RWPE2 (cell line): ENCODE measurements around the gene CTXND2.
A peak's percentile ranks its signal among the peaks of the same experiment; 100 is the strongest.
"Not testable (repeated sequence)": the region's sequence is repeated elsewhere in the genome, so short reads cannot be mapped to it uniquely, and the experiment has no call there.

Source experiments
- ATAC-seq: fragments of 200-7000 bp; cut with Tn5 transposase; 3 replicates; pipeline ENCODE4 v1.9.1; 2021; ENCODE audit warnings: low read depth
- DNase-seq: peaks from one replicate; pipeline ENCODE4 v3.0.0-alpha.2; 2020; ENCODE audit warnings: low spot score
- H3K27ac ChIP-seq: fragments of 450-650 bp; 2 replicates; pipeline ENCODE4 v1.5.1; 2017; ENCODE audit warnings: mild to moderate bottlenecking; ENCODE audit not compliant: poor library complexity, severe bottlenecking
- H3K27me3 ChIP-seq: fragments of 250-450 bp; sonication (Bioruptor Pico); 2 replicates; pipeline ENCODE4 v1.5.1; 2021; ENCODE audit warnings: mild to moderate bottlenecking, moderate library complexity; ENCODE audit not compliant: insufficient read depth, poor library complexity, severe bottlenecking
- H3K36me3 ChIP-seq: fragments of 250-450 bp; sonication (Bioruptor Pico); 2 replicates; pipeline ENCODE4 v1.5.1; 2020; ENCODE audit warnings: low read depth, mild to moderate bottlenecking, moderate library complexity
- H3K4me1 ChIP-seq: fragments of 250-450 bp; sonication (Bioruptor Pico); 2 replicates; pipeline ENCODE4 v1.5.1; 2021; ENCODE audit warnings: mild to moderate bottlenecking, moderate library complexity; ENCODE audit not compliant: insufficient read depth, poor library complexity, severe bottlenecking
- H3K4me3 ChIP-seq: fragments of 250-450 bp; sonication (Bioruptor Pico); 2 replicates; pipeline ENCODE4 v1.5.1; 2021; ENCODE audit warnings: mild to moderate bottlenecking, moderate library complexity; ENCODE audit not compliant: severe bottlenecking
- H3K9me3 ChIP-seq: fragments of 250-450 bp; sonication (Bioruptor Pico); 2 replicates; pipeline ENCODE4 v1.5.1; 2021; ENCODE audit warnings: mild to moderate bottlenecking, moderate library complexity; ENCODE audit not compliant: severe bottlenecking
- TF ChIP-seq, protein P1 (sequence below): fragments of 450-650 bp; IDR thresholded peaks from one replicate; pipeline ENCODE4 v1.5.1; 2017; ENCODE audit warnings: mild to moderate bottlenecking, moderate library complexity; ENCODE audit not compliant: poor library complexity, severe bottlenecking

CTXND2 gene

DNA sequence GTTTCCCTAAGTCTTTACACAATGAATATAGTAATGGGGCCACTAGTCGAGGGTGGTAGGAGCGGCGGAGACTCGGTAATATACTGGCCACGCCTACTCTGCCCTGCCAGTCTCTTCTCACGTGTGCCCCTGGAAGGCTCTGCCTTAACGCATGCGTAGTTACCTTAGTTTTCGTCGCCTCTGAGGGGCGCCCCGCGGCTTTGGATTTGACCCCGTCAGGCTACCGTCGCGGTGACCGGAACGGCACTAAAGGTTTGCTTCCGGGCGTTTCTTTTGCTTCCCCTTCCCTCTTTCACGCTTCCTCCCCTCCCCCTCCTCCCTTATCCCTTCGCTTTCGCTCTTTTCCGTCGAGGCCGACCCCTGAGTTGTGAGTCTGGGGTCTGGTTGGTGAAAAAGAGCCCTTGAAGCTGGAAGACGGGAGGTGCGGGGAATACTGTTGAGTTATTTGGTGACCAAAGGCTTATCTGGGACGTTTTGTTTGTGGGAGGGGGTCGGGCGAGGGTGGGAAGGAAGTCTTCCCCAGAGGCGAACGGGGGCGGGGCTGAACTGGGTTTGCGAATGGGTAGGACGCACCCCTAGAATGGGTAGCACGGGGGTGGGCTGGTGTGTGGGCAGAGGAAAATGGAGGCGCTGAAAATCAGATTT, 39.3 kb downstream of the CTXND2 start, which contains the start of gene SETDB1:
Gene SETDB1, plus strand, starts transcription at position 267 of the 645 bp plus-strand sequence. CDS start 1,352 bp downstream, outside the sequence.
- peaks cover 41% of the 10 kb centered on the region for H3K36me3 ChIP-seq
- H3K4me1 ChIP-seq = peaks cover 4% of the 10 kb centered on the region
- H3K27me3 ChIP-seq = no peaks in the 10 kb centered on the region
- ATAC-seq = peak; percentile 89
- TF ChIP-seq, protein P1, sequence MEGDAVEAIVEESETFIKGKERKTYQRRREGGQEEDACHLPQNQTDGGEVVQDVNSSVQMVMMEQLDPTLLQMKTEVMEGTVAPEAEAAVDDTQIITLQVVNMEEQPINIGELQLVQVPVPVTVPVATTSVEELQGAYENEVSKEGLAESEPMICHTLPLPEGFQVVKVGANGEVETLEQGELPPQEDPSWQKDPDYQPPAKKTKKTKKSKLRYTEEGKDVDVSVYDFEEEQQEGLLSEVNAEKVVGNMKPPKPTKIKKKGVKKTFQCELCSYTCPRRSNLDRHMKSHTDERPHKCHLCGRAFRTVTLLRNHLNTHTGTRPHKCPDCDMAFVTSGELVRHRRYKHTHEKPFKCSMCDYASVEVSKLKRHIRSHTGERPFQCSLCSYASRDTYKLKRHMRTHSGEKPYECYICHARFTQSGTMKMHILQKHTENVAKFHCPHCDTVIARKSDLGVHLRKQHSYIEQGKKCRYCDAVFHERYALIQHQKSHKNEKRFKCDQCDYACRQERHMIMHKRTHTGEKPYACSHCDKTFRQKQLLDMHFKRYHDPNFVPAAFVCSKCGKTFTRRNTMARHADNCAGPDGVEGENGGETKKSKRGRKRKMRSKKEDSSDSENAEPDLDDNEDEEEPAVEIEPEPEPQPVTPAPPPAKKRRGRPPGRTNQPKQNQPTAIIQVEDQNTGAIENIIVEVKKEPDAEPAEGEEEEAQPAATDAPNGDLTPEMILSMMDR = peak; percentile 3
- DNase-seq = peak; percentile 94
- H3K4me3 ChIP-seq = peak within 1 kb of the TSS; percentile 64
- peak within 1 kb of the TSS; percentile 72 for H3K27ac ChIP-seq
- peaks cover 4% of the 10 kb centered on the region for H3K9me3 ChIP-seq

DNA sequence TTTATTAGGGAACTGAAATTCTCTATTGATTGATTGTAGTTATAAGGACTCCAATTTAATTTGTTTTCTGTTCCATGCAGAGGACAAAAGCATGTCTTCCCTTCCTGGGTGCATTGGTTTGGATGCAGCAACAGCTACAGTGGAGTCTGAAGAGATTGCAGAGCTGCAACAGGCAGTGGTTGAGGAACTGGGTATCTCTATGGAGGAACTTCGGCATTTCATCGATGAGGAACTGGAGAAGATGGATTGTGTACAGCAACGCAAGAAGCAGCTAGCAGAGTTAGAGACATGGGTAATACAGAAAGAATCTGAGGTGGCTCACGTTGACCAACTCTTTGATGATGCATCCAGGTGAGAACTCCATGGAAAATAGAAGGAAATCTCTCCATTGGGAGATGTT, 40.7 kb downstream of the CTXND2 start:
- Histone ChIP-seq H3K27ac (no peak overlapping the region), H3K27me3 (no peaks in the 10 kb centered on the region), H3K4me1 (peaks cover 4% of the 10 kb centered on the region), H3K4me3 (no peak overlapping the region), H3K9me3 (peaks cover 10% of the 10 kb centered on the region), H3K36me3 (peaks cover 55% of the 10 kb centered on the region)
- TF ChIP-seq, protein P1 = no peak
- DNase-seq (no peak), ATAC-seq (no peak)

DNA sequence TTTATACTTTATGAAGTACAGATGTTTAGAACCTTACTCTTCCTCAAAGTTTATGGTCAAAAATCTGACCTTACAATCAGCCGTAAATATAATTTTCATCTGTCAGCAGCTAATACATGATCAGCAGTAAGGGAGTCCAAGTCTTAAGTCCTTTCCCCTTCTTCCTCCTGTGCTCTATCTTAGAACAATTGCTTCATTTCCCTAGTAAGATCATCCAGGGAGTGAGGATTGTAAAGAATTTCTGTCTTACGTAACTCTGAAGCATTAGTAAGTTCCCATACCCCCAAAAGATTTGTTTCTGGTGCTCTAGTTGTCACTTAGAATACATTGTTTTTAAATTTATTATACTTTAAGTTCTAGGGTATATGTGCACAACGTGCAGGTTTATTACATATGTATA, 41.4 kb downstream of the CTXND2 start:
- Histone ChIP-seq H3K4me3 (no peak overlapping the region), H3K27ac (no peak overlapping the region), H3K9me3 (peaks cover 10% of the 10 kb centered on the region), H3K27me3 (no peaks in the 10 kb centered on the region), H3K36me3 (peaks cover 59% of the 10 kb centered on the region), H3K4me1 (no peaks in the 10 kb centered on the region)
- ATAC-seq (no peak), DNase-seq (no peak)
- TF ChIP-seq, protein P1 = no peak

DNA sequence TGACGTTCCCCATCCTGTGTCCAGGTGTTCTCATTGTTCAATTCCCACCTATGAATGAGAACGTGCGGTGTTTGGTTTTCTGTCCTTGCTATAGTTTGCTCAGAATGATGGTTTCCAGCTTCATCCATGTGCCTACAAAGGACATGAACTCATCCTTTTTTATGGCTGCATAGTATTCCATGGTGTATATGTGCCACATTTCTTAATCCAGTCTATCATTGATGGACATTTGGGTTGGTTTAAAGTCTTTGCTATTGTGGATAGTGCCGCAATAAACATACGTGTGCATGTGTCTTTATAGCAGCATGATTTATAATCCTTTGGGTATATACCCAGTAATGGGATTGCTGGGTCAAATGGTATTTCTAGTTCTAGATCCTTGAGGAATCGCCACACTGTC, 41.8 kb downstream of the CTXND2 start:
- H3K4me3 ChIP-seq, DNase-seq, H3K27me3 ChIP-seq, ATAC-seq, H3K4me1 ChIP-seq, H3K27ac ChIP-seq: not testable (repeated sequence)
- Histone ChIP-seq H3K36me3 (peaks cover 59% of the 10 kb centered on the region), H3K9me3 (peaks cover 10% of the 10 kb centered on the region)

DNA sequence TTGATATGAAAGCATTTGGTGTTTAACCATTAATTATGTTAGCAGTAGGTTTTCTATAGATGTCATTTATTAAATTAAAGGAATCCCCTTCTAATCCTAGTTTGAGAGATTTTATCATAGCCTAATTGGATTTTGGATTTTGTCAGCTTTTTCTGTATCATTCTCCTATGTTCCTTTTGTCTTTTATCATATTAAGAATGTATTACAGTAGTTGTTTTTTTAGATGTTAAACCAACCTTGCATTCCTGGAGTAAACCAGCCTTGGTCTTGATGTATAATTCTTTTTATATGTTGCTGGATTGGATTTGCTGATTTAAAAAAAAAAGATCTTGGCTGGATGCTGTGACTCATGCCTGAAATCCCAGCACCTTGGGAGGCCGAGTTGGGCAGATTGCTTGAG, 44.8 kb downstream of the CTXND2 start:
- no peak for DNase-seq
- no peak for ATAC-seq
- TF ChIP-seq, protein P1 = no peak
- no peaks in the 10 kb centered on the region for H3K4me1 ChIP-seq
- H3K27me3 ChIP-seq = no peaks in the 10 kb centered on the region
- no peak overlapping the region for H3K4me3 ChIP-seq
- peaks cover 10% of the 10 kb centered on the region for H3K9me3 ChIP-seq
- peaks cover 86% of the 10 kb centered on the region for H3K36me3 ChIP-seq
- H3K27ac ChIP-seq = no peak overlapping the region
